Breast epithelium (tissue), 4 donors: ENCODE measurements around the gene SLC26A2. TPM values are rescaled to one million over a fixed set of nuclear protein-coding genes. Genes with fewer than 3 reads are reported as not detected.

Experiments used
- DNase-seq, 2 donors: peaks; one replicate each; pipeline ENCODE4 v3.0.0-alpha.2; 2019; ENCODE audit warnings: low spot score in 2 of 2
- H3K27ac ChIP-seq, 2 donors: fragments of 200-600 bp; sonication (generic) in 1 of 2; one replicate each; pipeline ENCODE4 v1.5.1; 2016 to 2019; ENCODE audit warnings: mild to moderate bottlenecking in 1 of 2
- H3K27me3 ChIP-seq, 2 donors: fragments of 200-600 bp; sonication (generic) in 1 of 2; one replicate each; pipeline versions ENCODE4 v1.5.1 to v1.6.0; 2017 to 2019; ENCODE audit warnings: control low read depth in 1 of 2, mild to moderate bottlenecking in 1 of 2
- H3K36me3 ChIP-seq: fragments of 200-600 bp; one replicate; pipeline ENCODE4 v1.5.1; 2019
- H3K4me1 ChIP-seq, 2 donors: fragments of 200-600 bp; sonication (generic); one replicate each; pipeline ENCODE4 v1.5.1; 2016 to 2019; ENCODE audit warnings: control low read depth in 1 of 2
- H3K4me3 ChIP-seq, 3 donors: fragments of 200-600 bp; sonication (generic); 1 replicate in 2 of 3; 2 replicates in 1 of 3; pipeline ENCODE4 v1.5.1; 2016 to 2019; ENCODE audit warnings: mild to moderate bottlenecking in 3 of 3, moderate library complexity in 2 of 3
- H3K9me3 ChIP-seq, 2 donors: fragments of 200-600 bp; sonication (generic) in 1 of 2; one replicate each; pipeline ENCODE4 v1.5.1; 2016 to 2019; ENCODE audit warnings: control low read depth in 1 of 2
- CTCF ChIP-seq, 3 donors: fragments of 450-650 bp; IDR thresholded peaks; one replicate each; pipeline ENCODE4 v1.5.1; 2016 to 2017; ENCODE audit warnings: antibody characterized with exemption in 3 of 3, mild to moderate bottlenecking in 3 of 3, moderate library complexity in 3 of 3
- POLR2A ChIP-seq: fragments of 450-650 bp; IDR thresholded peaks from one replicate; pipeline ENCODE4 v1.6.1; 2016; ENCODE audit warnings: antibody characterized with exemption, mild to moderate bottlenecking, moderate library complexity
- POLR2AphosphoS5 ChIP-seq, 3 donors: sonication (generic); formaldehyde crosslinking; IDR thresholded peaks; one replicate each; pipeline ENCODE4 v1.6.1; 2017; ENCODE audit warnings: antibody characterized with exemption in 3 of 3
- intact Hi-C: fragments of 100-400 bp; cut with DNase I; formaldehyde crosslinking; loops from one replicate; pipeline ENCODE4 v1.15.1; 2023; ENCODE audit warnings: low total_unique reads
- total RNA-seq, 3 donors: library from RNA; depleted of rRNA; stranded (reverse); fragments of >200 nt; gene quantifications; one replicate each; pipeline ENCODE4 v1.1.0, GENCODE V29; 2016

The SLC26A2 gene
- total RNA-seq, 3 donors from 2014 or later, result 10.6 to 103 (median 30.2) TPM

- H3K27ac ChIP-seq, result no peak overlapping the region
- no peaks in the 10 kb centered on the region for H3K36me3 ChIP-seq
- intact Hi-C loops, result no loop called here
- DNase-seq, result no peak
- no peaks in the 10 kb centered on the region for H3K27me3 ChIP-seq
- no peak overlapping the region for H3K4me3 ChIP-seq
- H3K9me3 ChIP-seq, result no peaks in the 10 kb centered on the region
- no peak for TF ChIP-seq POLR2AphosphoS5 (IDR thresholded peaks at IDR 0.05)
- TF ChIP-seq POLR2A, result no peak
- no peak for TF ChIP-seq CTCF (IDR thresholded peaks at IDR 0.05)
- peaks cover 0 to 9% of the 10 kb centered on the region in 2 donors for H3K4me1 ChIP-seq
These were observed 45.8 kb downstream of the SLC26A2 start for GRCh38 chr5:150006318-150006717.

- H3K27me3 ChIP-seq, result no peaks in the 10 kb centered on the region
- H3K4me3 ChIP-seq, result no peak overlapping the region
- TF ChIP-seq POLR2A (no peak), CTCF (IDR thresholded peaks at IDR 0.05) (no peak)
- no peak overlapping the region for H3K27ac ChIP-seq
- no peaks in the 10 kb centered on the region for H3K36me3 ChIP-seq
- no peaks in the 10 kb centered on the region for H3K9me3 ChIP-seq
- H3K4me1 ChIP-seq, result peaks cover 0 to 9% of the 10 kb centered on the region in 2 donors
- intact Hi-C loops, result no loop called here
- no peak for DNase-seq
These were observed 46.5 kb downstream of the SLC26A2 start for GRCh38 chr5:150007050-150007449.

GRCh38 chr5:150009671-150010387 lies 49.3 kb downstream of the SLC26A2 start:
- TF ChIP-seq POLR2A (no peak), CTCF (IDR thresholded peaks at IDR 0.05) (no peak), POLR2AphosphoS5 (IDR thresholded peaks at IDR 0.05) (no peak)
- DNase-seq, result no peak
- Histone ChIP-seq H3K9me3 (no peaks in the 10 kb centered on the region), H3K36me3 (no peaks in the 10 kb centered on the region), H3K4me3 (no peak overlapping the region), H3K27ac (peak overlapping the region in 1 of 2 donors; percentile 21), H3K27me3 (no peaks in the 10 kb centered on the region), H3K4me1 (peaks cover 0 to 5% of the 10 kb centered on the region in 2 donors)
- intact Hi-C loops, result no loop called here

GRCh38 chr5:150013931-150014330 lies 53.4 kb downstream of the SLC26A2 start:
- no peak for DNase-seq
- TF ChIP-seq POLR2A, result no peak
- TF ChIP-seq POLR2AphosphoS5 (IDR thresholded peaks at IDR 0.05), result no peak
- no peak for TF ChIP-seq CTCF (IDR thresholded peaks at IDR 0.05)
- H3K9me3 ChIP-seq, result no peaks in the 10 kb centered on the region
- intact Hi-C loops, result no loop called here
- no peak overlapping the region for H3K27ac ChIP-seq
- H3K4me3 ChIP-seq, result no peak overlapping the region
- H3K4me1 ChIP-seq, result peaks cover 0 to 5% of the 10 kb centered on the region in 2 donors
- peaks cover 3% of the 10 kb centered on the region for H3K36me3 ChIP-seq
- H3K27me3 ChIP-seq, result no peaks in the 10 kb centered on the region

DNA sequence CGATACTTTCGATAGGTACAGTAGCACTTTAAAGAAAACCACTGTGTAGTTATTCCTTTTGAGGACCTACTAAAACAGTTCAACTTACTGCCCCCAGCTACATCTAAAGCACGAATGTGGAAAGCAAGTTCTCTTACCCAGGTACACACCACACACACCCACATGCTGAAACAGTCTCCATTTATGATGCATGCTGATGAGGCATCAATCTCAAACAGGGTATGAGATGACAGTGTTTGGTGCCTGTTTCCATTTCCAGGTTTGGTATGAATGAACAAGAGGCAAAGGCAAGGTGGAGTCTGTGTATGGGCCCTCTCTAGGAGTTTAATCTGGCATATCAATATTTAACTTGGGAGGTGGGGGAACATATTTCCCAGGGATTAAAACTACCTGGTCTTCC lies 53.9 kb downstream of the SLC26A2 start:
- intact Hi-C loops, result no loop called here
- H3K27me3 ChIP-seq, result no peaks in the 10 kb centered on the region
- H3K9me3 ChIP-seq, result no peaks in the 10 kb centered on the region
- peaks cover 3% of the 10 kb centered on the region for H3K36me3 ChIP-seq
- H3K4me1 ChIP-seq, result peaks cover 0 to 5% of the 10 kb centered on the region in 2 donors
- TF ChIP-seq POLR2AphosphoS5 (IDR thresholded peaks at IDR 0.05) (no peak), CTCF (IDR thresholded peaks at IDR 0.05) (no peak), POLR2A (no peak)
- no peak for DNase-seq
- H3K4me3 ChIP-seq, result no peak overlapping the region
- no peak overlapping the region for H3K27ac ChIP-seq
